HCT116 (cell line): Measurements from ENCODE around the gene UBQLNL. TPM values are rescaled to one million over a fixed set of nuclear protein-coding genes. Genes with fewer than 3 reads are reported as not detected.

Experiments
- ATAC-seq: fragments of 200-7000 bp; cut with Tn5 transposase; 2 replicates; pipeline ENCODE4 v1.9.1; 2020; ENCODE audit warnings: mild to moderate bottlenecking, moderate library complexity
- BruUV-seq: library from RNA; stranded (reverse); fragments of 400-500 nt; replicated peaks from 2 replicates; lab custom pipeline; 2021; lab: Mats Ljungman, UMichigan
- CTCF ChIA-PET: fragments of 300-600 bp; sonication (Branson Sonifier 250); formaldehyde crosslinking; loops from one replicate; lab custom pipeline; 2021; ENCODE audit warnings: antibody characterized with exemption; lab: Charles Lee
- POLR2A ChIA-PET: fragments of 300-600, 350-600 bp; sonication (Branson Sonifier 250); formaldehyde crosslinking; loops from one replicate; lab custom pipeline; 2021; ENCODE audit warnings: antibody characterized with exemption; lab: Charles Lee
- RAD21 ChIA-PET, 2 experiments: fragments of 300-600 bp; sonication (Branson Sonifier 250); formaldehyde crosslinking; loops; one replicate each; lab custom pipeline; 2023; ENCODE audit warnings: low total read pairs in 2 of 2; ENCODE audit not compliant: uncharacterized antibody in 2 of 2, unreplicated experiment in 2 of 2, low non-redundant PET in 1 of 2; lab: Charles Lee
- DNase-seq: peaks from one replicate; pipeline ENCODE4 v3.0.0-alpha.2; 2010; ENCODE audit warnings: low read depth, low spot score
- H2AFZ ChIP-seq: fragments of 200-600 bp; shearing (Covaris generic), sonication (generic); 2 replicates; pipeline ENCODE4 v1.6.1; 2017; ENCODE audit warnings: low read depth, mixed run types, mixed read lengths, antibody characterized with exemption, low read length; ENCODE audit not compliant: poor library complexity, severe bottlenecking
- H3K27ac ChIP-seq: 2 replicates; pipeline ENCODE4 v1.5.1; 2012; ENCODE audit warnings: low read depth, low read length
- H3K27me3 ChIP-seq: fragments of 200-600 bp; sonication (generic); 2 replicates; pipeline ENCODE4 v1.6.1; 2016; ENCODE audit warnings: mixed run types, low read length, mixed read lengths; ENCODE audit not compliant: insufficient read depth
- H3K36me3 ChIP-seq, 2 experiments: fragments of 200-500 bp in 1 of 2; fragments of 200-600 bp in 1 of 2; sonication (Bioruptor generic) in 1 of 2; sonication (generic) in 1 of 2; 2 replicates each; pipeline versions ENCODE4 v1.5.1 to v1.6.1; 2014 to 2016; ENCODE audit warnings: low read length in 2 of 2, inconsistent platforms in 1 of 2, mixed read lengths in 1 of 2, mixed run types in 1 of 2; ENCODE audit not compliant: insufficient read depth in 2 of 2, control insufficient read depth in 1 of 2
- H3K4me1 ChIP-seq, 2 experiments: fragments of 200-600 bp in 1 of 2; sonication (generic) in 1 of 2; 2 replicates each; pipeline versions ENCODE4 v1.5.1 to v1.6.1; 2012 to 2017; ENCODE audit warnings: low read length in 2 of 2, inconsistent platforms in 1 of 2, mild to moderate bottlenecking in 1 of 2, mixed read lengths in 1 of 2, mixed run types in 1 of 2, moderate library complexity in 1 of 2; ENCODE audit not compliant: insufficient read depth in 2 of 2, control insufficient read depth in 1 of 2
- H3K4me2 ChIP-seq: fragments of 200-600 bp; sonication (generic); 2 replicates; pipeline ENCODE4 v1.6.1; 2017; ENCODE audit warnings: mixed run types, low read length, mixed read lengths
- H3K4me3 ChIP-seq, 2 experiments: fragments of 200-600 bp in 1 of 2; sonication (generic) in 1 of 2; replicated peaks in 1 of 2; 2 replicates each; pipeline ENCODE4 v1.5.1; 2011 to 2016; ENCODE audit warnings: low read length in 2 of 2, control low read depth in 1 of 2, low read depth in 1 of 2, mild to moderate bottlenecking in 1 of 2, mixed read lengths in 1 of 2, mixed run types in 1 of 2
- H3K79me2 ChIP-seq: fragments of 200-600 bp; sonication (generic); 2 replicates; pipeline ENCODE4 v1.6.1; 2017; ENCODE audit warnings: mild to moderate bottlenecking, mixed run types, low read length, moderate library complexity, mixed read lengths; ENCODE audit not compliant: insufficient read depth
- H3K9ac ChIP-seq: fragments of 200-600 bp; sonication (generic); 2 replicates; pipeline ENCODE4 v1.6.1; 2016; ENCODE audit warnings: low read length, mixed read lengths
- H3K9me2 ChIP-seq: fragments of 200-600 bp; sonication (generic), shearing (Covaris generic); 2 replicates; pipeline ENCODE4 v1.6.1; 2017; ENCODE audit warnings: mixed run types, mild to moderate bottlenecking, moderate library complexity; ENCODE audit not compliant: insufficient read depth
- H3K9me3 ChIP-seq, 2 experiments: fragments of 200-500 bp in 1 of 2; fragments of 200-600 bp in 1 of 2; sonication (Bioruptor generic) in 1 of 2; sonication (generic) in 1 of 2; 2 replicates each; pipeline ENCODE4 v1.6.1; 2014 to 2017; ENCODE audit warnings: low read length in 2 of 2, mixed read lengths in 2 of 2, inconsistent platforms in 1 of 2, low read depth in 1 of 2, mild to moderate bottlenecking in 1 of 2, mixed run types in 1 of 2, moderate library complexity in 1 of 2; ENCODE audit not compliant: control insufficient read depth in 1 of 2, insufficient read depth in 1 of 2
- H4K20me1 ChIP-seq: fragments of 200-600 bp; sonication (generic), shearing (Covaris generic); 2 replicates; pipeline ENCODE4 v1.6.1; 2017; ENCODE audit warnings: mixed run types, mild to moderate bottlenecking, moderate library complexity; ENCODE audit not compliant: insufficient read depth
- CTCF ChIP-seq, 3 experiments: fragments of 200-600 bp in 1 of 3; sonication (generic) in 1 of 3; IDR thresholded peaks in 2 of 3; conservative IDR thresholded peaks in 1 of 3; 2 replicates each; pipeline ENCODE4 v1.5.1; 2012 to 2017; ENCODE audit warnings: low read depth in 2 of 3, low read length in 2 of 3, antibody characterized with exemption in 1 of 3, borderline replicate concordance in 1 of 3, control low read depth in 1 of 3, mild to moderate bottlenecking in 1 of 3, mixed read lengths in 1 of 3, mixed run types in 1 of 3, moderate library complexity in 1 of 3; ENCODE audit not compliant: insufficient read depth in 1 of 3
- SRF ChIP-seq: IDR thresholded peaks from 2 replicates; pipeline ENCODE4 v1.6.1; 2012; ENCODE audit warnings: low read depth
- ZNF274 ChIP-seq: fragments of 200-500 bp; sonication (Bioruptor generic); IDR thresholded peaks from 2 replicates; pipeline ENCODE4 v1.6.1; 2014; ENCODE audit warnings: mild to moderate bottlenecking, low read depth, low read length, inconsistent platforms
- intact Hi-C: fragments of 100-400 bp; cut with micrococcal nuclease; formaldehyde crosslinking; loops from 2 replicates; pipeline ENCODE4 v1.10.0; 2022
- total RNA-seq: library from RNA; stranded (reverse); gene quantifications from one replicate; pipeline ENCODE4 v1.2.1, GENCODE V29; 2021; ENCODE audit not compliant: unreplicated experiment

The UBQLNL gene
- total RNA-seq, 1 experiment from 2014 or later = not detected

GRCh38 chr11:5536482-5536881, 20.0 kb upstream of the UBQLNL start:
- no peaks in the 10 kb centered on the region; the same call in 1 of the 2 replicates for H4K20me1 ChIP-seq
- H2AFZ ChIP-seq = no peak overlapping the region
- H3K36me3 ChIP-seq = no peaks in the 10 kb centered on the region
- no peaks in the 10 kb centered on the region for H3K9me3 ChIP-seq
- no peak overlapping the region for H3K4me2 ChIP-seq
- no peak for ATAC-seq
- intact Hi-C loops = no loop called here
- peaks cover 27% of the 10 kb centered on the region; the same call in 1 of the 2 replicates for H3K27me3 ChIP-seq
- H3K9me2 ChIP-seq = no peaks in the 10 kb centered on the region
- POLR2A ChIA-PET = no interaction called here
- H3K27ac ChIP-seq = no peak overlapping the region
- no TSS peak for BruUV-seq
- H3K79me2 ChIP-seq = no peaks in the 10 kb centered on the region
- CTCF ChIA-PET = no interaction called here
- TF ChIP-seq SRF (no peak), ZNF274 (no peak)
- RAD21 ChIA-PET = no interaction called here
- H3K9ac ChIP-seq = no peak overlapping the region
- no peaks in the 10 kb centered on the region for H3K4me1 ChIP-seq
- H3K4me3 ChIP-seq = no peak overlapping the region
- no peak for DNase-seq

- ATAC-seq (no peak), DNase-seq (no peak)
- no peak overlapping the region for H3K4me3 ChIP-seq
- H3K9me3 ChIP-seq = no peaks in the 10 kb centered on the region
- H3K4me1 ChIP-seq = no peaks in the 10 kb centered on the region
- H3K4me2 ChIP-seq = no peak overlapping the region
- ChIA-PET RAD21 (no interaction called here), CTCF (no interaction called here), POLR2A (no interaction called here)
- H3K9me2 ChIP-seq = no peaks in the 10 kb centered on the region
- peaks cover 43% of the 10 kb centered on the region; the same call in 1 of the 2 replicates for H3K27me3 ChIP-seq
- no peak overlapping the region for H3K27ac ChIP-seq
- TF ChIP-seq CTCF (IDR thresholded peaks at IDR 0.05 in 2 of 3, conservative IDR thresholded peaks at IDR 0.05 in 1 of 3; ENCODE audit: borderline replicate concordance in 1 of 3, insufficient read depth in 1 of 3, low read depth in 2 of 3, low read length in 2 of 3) = no peak
- H3K36me3 ChIP-seq = no peaks in the 10 kb centered on the region
- no peak overlapping the region for H2AFZ ChIP-seq
- no peaks in the 10 kb centered on the region; the same call in 1 of the 2 replicates for H4K20me1 ChIP-seq
- H3K79me2 ChIP-seq = no peaks in the 10 kb centered on the region
- no TSS peak for BruUV-seq
- H3K9ac ChIP-seq = no peak overlapping the region
- intact Hi-C loops = no loop called here
Observed at GRCh38 chr11:5534046-5534445, 17.5 kb upstream of the UBQLNL start.
